WERI-Rb-1 (cell line): Measurements from ENCODE around the gene SCO1.
"Not testable (repeated sequence)": the region's sequence is repeated elsewhere in the genome, so short reads cannot be mapped to it uniquely, and the experiment has no call there.

Experiments used
- DNase-seq: peaks from one replicate; pipeline ENCODE4 v3.0.0-alpha.2; 2020
- H3K27ac ChIP-seq: fragments of 250-450 bp; sonication (Bioruptor Pico); 2 replicates; pipeline ENCODE4 v1.5.1; 2020; ENCODE audit warnings: mild to moderate bottlenecking, moderate library complexity
- H3K27me3 ChIP-seq: fragments of 250-450 bp; sonication (Bioruptor Pico); 2 replicates; pipeline ENCODE4 v1.5.1; 2021; ENCODE audit warnings: mild to moderate bottlenecking, low read depth, moderate library complexity; ENCODE audit not compliant: insufficient read depth, severe bottlenecking
- H3K36me3 ChIP-seq: fragments of 250-450 bp; sonication (Bioruptor Pico); 2 replicates; pipeline ENCODE4 v1.5.1; 2020; ENCODE audit warnings: mild to moderate bottlenecking, moderate library complexity
- H3K4me3 ChIP-seq: 2 replicates; pipeline ENCODE4 v1.5.1; 2011; ENCODE audit warnings: low read depth, mild to moderate bottlenecking, control low read depth, low read length
- H3K9me3 ChIP-seq: fragments of 250-450 bp; sonication (Bioruptor Pico); 2 replicates; pipeline ENCODE4 v1.5.1; 2021; ENCODE audit warnings: mild to moderate bottlenecking, moderate library complexity; ENCODE audit not compliant: severe bottlenecking
- TF ChIP-seq, protein P1 (sequence below): IDR thresholded peaks from 2 replicates; pipeline ENCODE4 v1.5.1; 2011; ENCODE audit warnings: low read depth, mild to moderate bottlenecking, control low read depth, inconsistent platforms, low read length

SCO1 gene

DNA sequence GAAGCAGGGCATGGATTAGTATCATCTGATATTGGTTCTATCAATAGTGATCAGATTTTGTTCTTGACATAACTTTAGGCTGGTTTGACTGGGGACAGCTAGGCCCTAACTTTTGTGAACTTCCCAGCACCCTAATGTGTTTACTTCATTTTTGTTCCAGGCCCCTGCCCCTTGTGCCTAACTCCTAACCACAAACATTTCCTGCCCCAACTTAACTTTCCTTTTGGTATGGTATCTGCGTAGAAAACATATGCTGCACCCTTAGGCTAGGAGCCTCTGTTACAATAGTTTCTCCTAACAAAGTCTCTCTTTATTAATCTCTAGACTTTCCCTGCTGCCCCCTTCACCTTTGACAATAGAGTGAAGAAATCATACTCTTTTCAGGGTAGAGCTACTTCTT, 2.5 kb upstream of the SCO1 start:
- no peaks in the 10 kb centered on the region for H3K27me3 ChIP-seq
- H3K4me3 ChIP-seq, result no peak overlapping the region
- H3K27ac ChIP-seq, result no peak overlapping the region
- DNase-seq, result no peak
- H3K9me3 ChIP-seq, result no peaks in the 10 kb centered on the region
- H3K36me3 ChIP-seq, result peaks cover 7% of the 10 kb centered on the region
- TF ChIP-seq, protein P1, sequence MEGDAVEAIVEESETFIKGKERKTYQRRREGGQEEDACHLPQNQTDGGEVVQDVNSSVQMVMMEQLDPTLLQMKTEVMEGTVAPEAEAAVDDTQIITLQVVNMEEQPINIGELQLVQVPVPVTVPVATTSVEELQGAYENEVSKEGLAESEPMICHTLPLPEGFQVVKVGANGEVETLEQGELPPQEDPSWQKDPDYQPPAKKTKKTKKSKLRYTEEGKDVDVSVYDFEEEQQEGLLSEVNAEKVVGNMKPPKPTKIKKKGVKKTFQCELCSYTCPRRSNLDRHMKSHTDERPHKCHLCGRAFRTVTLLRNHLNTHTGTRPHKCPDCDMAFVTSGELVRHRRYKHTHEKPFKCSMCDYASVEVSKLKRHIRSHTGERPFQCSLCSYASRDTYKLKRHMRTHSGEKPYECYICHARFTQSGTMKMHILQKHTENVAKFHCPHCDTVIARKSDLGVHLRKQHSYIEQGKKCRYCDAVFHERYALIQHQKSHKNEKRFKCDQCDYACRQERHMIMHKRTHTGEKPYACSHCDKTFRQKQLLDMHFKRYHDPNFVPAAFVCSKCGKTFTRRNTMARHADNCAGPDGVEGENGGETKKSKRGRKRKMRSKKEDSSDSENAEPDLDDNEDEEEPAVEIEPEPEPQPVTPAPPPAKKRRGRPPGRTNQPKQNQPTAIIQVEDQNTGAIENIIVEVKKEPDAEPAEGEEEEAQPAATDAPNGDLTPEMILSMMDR, result no peak

DNA sequence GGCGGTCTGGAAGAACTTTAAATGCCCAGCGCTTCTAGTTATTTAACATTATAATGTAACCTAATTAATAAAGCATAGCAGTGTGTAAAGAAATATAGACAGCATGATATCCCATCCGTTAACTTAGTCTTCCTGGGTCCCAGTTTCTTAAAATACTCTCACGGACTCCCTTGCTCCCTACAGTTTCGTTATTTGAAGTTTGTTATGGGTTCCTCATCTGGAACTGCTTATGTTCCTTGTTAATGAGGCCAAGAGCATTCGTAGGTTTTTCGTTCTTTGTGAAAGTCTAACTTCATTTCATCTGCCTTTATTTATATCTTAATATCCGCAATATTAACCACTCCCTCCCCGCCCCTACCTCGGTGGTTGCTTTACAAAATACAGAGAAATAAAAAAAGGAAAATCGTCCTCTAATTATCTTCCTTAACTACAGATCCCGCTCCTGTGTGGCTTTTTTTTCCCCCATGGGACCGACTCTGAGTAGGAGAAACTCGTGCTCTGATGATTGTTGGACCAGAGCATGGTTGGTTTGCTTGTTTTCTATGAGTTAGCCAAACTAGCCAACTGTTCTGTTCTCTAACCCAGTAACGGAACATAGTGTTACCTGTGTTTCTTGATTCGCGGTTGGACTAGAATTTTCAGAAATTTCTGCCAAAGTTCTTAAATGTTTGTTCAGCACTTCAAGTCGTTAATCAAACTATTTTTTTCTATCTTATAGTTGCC, 924 bp upstream of the SCO1 start:
- Histone ChIP-seq H3K9me3 (no peaks in the 10 kb centered on the region), H3K4me3 (peak overlapping the region; percentile 87)

DNA sequence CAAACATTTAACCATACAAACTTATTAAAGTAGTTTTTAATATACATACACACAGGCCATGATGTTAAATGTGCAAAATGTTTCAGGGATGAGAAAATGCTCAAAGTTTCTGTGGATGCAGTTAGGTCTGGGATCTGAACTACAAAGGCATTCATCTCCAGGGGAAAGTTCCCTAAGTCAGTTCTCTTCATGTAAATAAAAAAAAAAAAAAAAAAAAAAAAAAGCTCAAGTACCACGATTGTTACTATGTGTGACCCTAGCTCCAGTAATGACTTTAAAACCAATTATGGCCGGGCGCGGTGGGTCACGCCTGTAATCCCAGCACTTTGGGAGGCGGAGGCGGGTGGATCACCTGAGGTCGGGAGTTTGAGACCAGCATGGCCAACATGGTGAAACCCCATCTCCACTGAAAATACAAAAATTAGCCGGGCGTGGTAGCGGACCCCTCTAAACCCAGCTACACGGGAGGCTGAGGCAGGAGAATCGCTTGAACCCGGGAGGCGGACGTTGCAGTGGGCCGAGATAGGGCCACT, 1.4 kb downstream of the SCO1 start:
- H3K36me3 ChIP-seq, result peaks cover 40% of the 10 kb centered on the region
- not testable (repeated sequence) for H3K4me3 ChIP-seq, DNase-seq, H3K27me3 ChIP-seq, H3K27ac ChIP-seq, H3K9me3 ChIP-seq

More for the DNA sequence above, 924 bp upstream of the SCO1 start:
- DNase-seq, result no peak
- peak overlapping the region; percentile 83 for H3K27ac ChIP-seq
- H3K27me3 ChIP-seq, result no peaks in the 10 kb centered on the region
- TF ChIP-seq, protein P1, result no peak
- peaks cover 17% of the 10 kb centered on the region for H3K36me3 ChIP-seq

DNA sequence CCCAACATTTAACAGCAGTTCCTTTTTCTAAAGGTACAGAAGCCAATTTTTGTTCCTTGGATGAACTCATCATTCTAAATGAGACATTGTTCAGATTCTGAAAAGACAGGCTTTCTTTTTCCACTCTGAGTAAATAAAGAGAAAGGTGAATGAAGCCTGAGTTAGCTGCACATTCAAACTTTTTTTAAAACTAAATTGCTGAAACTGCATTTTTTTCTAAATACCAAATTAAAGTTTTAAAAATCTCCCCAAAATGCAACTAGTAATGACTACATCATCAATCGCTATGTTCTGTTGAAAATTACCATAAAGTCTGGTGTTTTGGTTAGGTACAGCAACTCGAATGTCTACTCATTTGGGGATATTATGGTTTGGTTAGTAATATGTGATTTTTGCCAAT, 9.8 kb downstream of the SCO1 start:
- H3K27ac ChIP-seq, result no peak overlapping the region
- TF ChIP-seq, protein P1, result no peak
- H3K27me3 ChIP-seq, result no peaks in the 10 kb centered on the region
- no peak overlapping the region for H3K4me3 ChIP-seq
- no peaks in the 10 kb centered on the region for H3K9me3 ChIP-seq
- DNase-seq, result no peak
- H3K36me3 ChIP-seq, result peaks cover 62% of the 10 kb centered on the region

DNA sequence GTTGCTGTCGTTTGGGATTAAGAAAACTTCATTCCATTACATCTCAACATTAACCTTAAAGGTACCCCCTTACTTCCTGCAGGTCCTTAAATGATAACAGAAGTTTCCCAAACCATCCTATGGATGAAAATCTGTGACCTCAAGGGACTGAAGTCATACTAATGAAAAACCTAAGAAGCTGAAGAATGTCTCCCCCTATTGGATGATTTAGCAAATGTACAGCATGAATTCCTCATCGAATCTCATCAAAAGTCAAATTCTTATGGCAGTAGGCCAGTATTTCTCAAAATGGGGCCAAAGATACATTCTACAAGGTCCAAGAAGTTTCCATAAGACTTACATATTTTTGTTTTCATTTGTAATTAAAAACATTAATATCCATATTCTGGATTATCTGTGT, 13.5 kb downstream of the SCO1 start:
- Histone ChIP-seq H3K36me3 (peaks cover 58% of the 10 kb centered on the region), H3K9me3 (no peaks in the 10 kb centered on the region), H3K27me3 (no peaks in the 10 kb centered on the region), H3K4me3 (no peak overlapping the region), H3K27ac (no peak overlapping the region)
- DNase-seq, result no peak
- TF ChIP-seq, protein P1, result peak; percentile 42

DNA sequence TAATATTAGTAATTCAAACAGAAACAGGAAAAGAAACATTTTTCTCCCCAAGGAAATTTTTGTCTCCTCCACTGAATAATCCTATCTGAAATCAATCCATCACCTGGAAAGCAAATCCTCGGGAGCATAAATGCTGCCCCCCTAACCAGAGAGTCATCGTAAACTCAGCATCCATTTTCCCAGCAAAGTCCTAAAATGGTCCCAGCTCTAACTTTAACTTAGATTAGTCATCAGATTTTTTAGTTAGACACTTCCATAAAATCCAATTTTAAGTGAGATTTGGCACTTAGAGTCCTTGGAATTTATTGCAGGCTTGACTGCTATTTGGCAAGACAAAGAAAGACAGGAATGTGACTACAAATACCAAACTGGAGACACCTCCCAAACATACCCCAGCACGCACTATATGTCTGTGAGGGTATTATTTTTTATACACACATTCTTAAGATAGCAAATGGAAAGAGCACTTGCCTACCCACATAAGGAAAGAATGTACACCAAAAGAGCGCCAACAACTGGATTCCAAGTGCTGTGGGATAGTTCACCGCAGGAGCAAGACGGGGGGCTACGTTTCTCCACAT, 15.4 kb downstream of the SCO1 start:
- Histone ChIP-seq H3K36me3 (peaks cover 63% of the 10 kb centered on the region), H3K27ac (no peak overlapping the region), H3K4me3 (no peak overlapping the region), H3K9me3 (no peaks in the 10 kb centered on the region), H3K27me3 (no peaks in the 10 kb centered on the region)
- DNase-seq, result no peak
- TF ChIP-seq, protein P1, result no peak
